ENCODE data around the gene ACBD6.
A peak's percentile ranks its signal among the peaks of the same experiment; 100 is the strongest.
"Not testable (repeated sequence)": the region's sequence is repeated elsewhere in the genome, so short reads cannot be mapped to it uniquely, and the experiment has no call there.

Gene ACBD6

GRCh38 chr1:180488661-180489060, 13.7 kb downstream of the ACBD6 start:
- no peak for DNase-seq

GRCh38 chr1:180486092-180486491, 16.3 kb downstream of the ACBD6 start:
- DNase-seq: peak; percentile 87

- no peak for DNase-seq
Measured at GRCh38 chr1:180484490-180484889, 17.9 kb downstream of the ACBD6 start.

GRCh38 chr1:180482425-180483275, 19.7 kb downstream of the ACBD6 start:
- DNase-seq: peak; percentile 59

- no peak for DNase-seq
Measured at GRCh38 chr1:180470031-180470430, 32.3 kb downstream of the ACBD6 start.

GRCh38 chr1:180468311-180468710, 34.1 kb downstream of the ACBD6 start:
- DNase-seq: no peak

GRCh38 chr1:180462102-180462501, 40.3 kb downstream of the ACBD6 start:
- DNase-seq: no peak

- not testable (repeated sequence) for DNase-seq
Measured at GRCh38 chr1:180461682-180462081, 40.7 kb downstream of the ACBD6 start.

- no peak for DNase-seq
Measured at GRCh38 chr1:180458807-180459206, 43.6 kb downstream of the ACBD6 start.

- no peak for DNase-seq
Measured at GRCh38 chr1:180456191-180456590, 46.2 kb downstream of the ACBD6 start.

- DNase-seq: no peak
Measured at GRCh38 chr1:180451504-180451903, 50.9 kb downstream of the ACBD6 start.

GRCh38 chr1:180444522-180444921, 57.9 kb downstream of the ACBD6 start:
- no peak for DNase-seq

GRCh38 chr1:180440335-180440734, 62.0 kb downstream of the ACBD6 start:
- no peak for DNase-seq

- DNase-seq: no peak
Measured at GRCh38 chr1:180435566-180435965, 66.8 kb downstream of the ACBD6 start.

GRCh38 chr1:180433873-180434272, 68.5 kb downstream of the ACBD6 start:
- no peak for DNase-seq

- DNase-seq: no peak
Measured at GRCh38 chr1:180431683-180432082, 70.7 kb downstream of the ACBD6 start.

GRCh38 chr1:180428782-180429695, 73.3 kb downstream of the ACBD6 start:
- DNase-seq: no peak

- DNase-seq: no peak
Measured at GRCh38 chr1:180425952-180426351, 76.4 kb downstream of the ACBD6 start.

- DNase-seq: peak; percentile 43
Measured at GRCh38 chr1:180424848-180425457, 77.4 kb downstream of the ACBD6 start.

- DNase-seq: no peak
Measured at GRCh38 chr1:180421614-180422013, 80.8 kb downstream of the ACBD6 start.

- not testable (repeated sequence) for DNase-seq
Measured at GRCh38 chr1:180421145-180421544, 81.2 kb downstream of the ACBD6 start.

GRCh38 chr1:180415985-180416633, 86.3 kb downstream of the ACBD6 start:
- DNase-seq: peak; percentile 83

All from NCI-H1092 treated with DMSO at 0.1 percent for 48 hours (cell line).